A673 (cell line): ENCODE results near the gene FGF5. TPM values are rescaled to one million over a fixed set of nuclear protein-coding genes. Genes with fewer than 3 reads are reported as not detected.

Source experiments
- BruUV-seq: library from RNA; stranded (reverse); fragments of 400-500 nt; replicated peaks from 2 replicates; lab custom pipeline; 2021; lab: Mats Ljungman, UMichigan
- CTCF ChIA-PET: fragments of 300-600 bp; sonication (Branson Sonifier 250); formaldehyde crosslinking; loops from one replicate; lab custom pipeline; 2022; ENCODE audit warnings: antibody characterized with exemption; lab: Charles Lee
- POLR2A ChIA-PET: fragments of 300-600 bp; sonication (Branson Sonifier 250); formaldehyde crosslinking; loops from one replicate; lab custom pipeline; 2022; ENCODE audit warnings: antibody characterized with exemption; ENCODE audit not compliant: low non-redundant PET; lab: Charles Lee
- DNase-seq: peaks from one replicate; pipeline ENCODE4 v3.0.0-alpha.2; 2015; ENCODE audit warnings: low spot score
- H3K27ac ChIP-seq: fragments of 200-600 bp; sonication (generic); 2 replicates; pipeline ENCODE4 v1.5.1; 2016; ENCODE audit warnings: mixed run types, low read depth, mild to moderate bottlenecking, mixed read lengths, antibody characterized with exemption, low read length; ENCODE audit not compliant: poor library complexity, severe bottlenecking
- H3K27me3 ChIP-seq: fragments of 200-600 bp; sonication (generic); replicated peaks from 2 replicates; pipeline ENCODE4 v1.6.1; 2017; ENCODE audit warnings: mixed run types, low read depth, mild to moderate bottlenecking, mixed read lengths, antibody characterized with exemption, low read length; ENCODE audit not compliant: insufficient read depth, poor library complexity
- H3K36me3 ChIP-seq: fragments of 200-600 bp; sonication (generic); 2 replicates; pipeline ENCODE4 v1.6.1; 2016; ENCODE audit warnings: mixed run types, mild to moderate bottlenecking, mixed read lengths, antibody characterized with exemption, low read length; ENCODE audit not compliant: insufficient read depth, poor library complexity, severe bottlenecking
- H3K4me1 ChIP-seq: fragments of 200-600 bp; sonication (generic); 2 replicates; pipeline ENCODE4 v1.6.1; 2017; ENCODE audit warnings: mixed run types, mild to moderate bottlenecking, mixed read lengths, antibody characterized with exemption, low read length; ENCODE audit not compliant: insufficient read depth, poor library complexity, severe bottlenecking
- H3K4me3 ChIP-seq: fragments of 200-600 bp; sonication (generic); 2 replicates; pipeline ENCODE4 v1.5.1; 2016; ENCODE audit warnings: low read depth, mixed run types, mild to moderate bottlenecking, mixed read lengths, low read length; ENCODE audit not compliant: poor library complexity, severe bottlenecking
- H3K9me3 ChIP-seq: fragments of 200-600 bp; sonication (generic); 2 replicates; pipeline ENCODE4 v1.6.1; 2016; ENCODE audit warnings: mixed run types, low read depth, mild to moderate bottlenecking, mixed read lengths, antibody characterized with exemption, low read length; ENCODE audit not compliant: poor library complexity, severe bottlenecking
- CTCF ChIP-seq: fragments of 300-800, 200-600 bp; sonication (generic); conservative IDR thresholded peaks from 2 replicates; pipeline ENCODE4 v1.5.1; 2017; ENCODE audit warnings: low read depth, mild to moderate bottlenecking, antibody characterized with exemption, low read length, moderate library complexity, mixed read lengths
- EZH2 ChIP-seq: fragments of 200-600 bp; sonication (generic); IDR thresholded peaks from 2 replicates; pipeline ENCODE4 v1.6.1; 2017; ENCODE audit warnings: borderline replicate concordance, low read depth, mild to moderate bottlenecking, mixed read lengths, antibody characterized with exemption, low read length; ENCODE audit not compliant: poor library complexity, severe bottlenecking
- intact Hi-C: fragments of 100-400 bp; cut with micrococcal nuclease; formaldehyde crosslinking; loops from one replicate; pipeline ENCODE4 v1.10.0; 2022; ENCODE audit not compliant: unreplicated experiment
- total RNA-seq: library from RNA; stranded (reverse); gene quantifications from 2 replicates; pipeline ENCODE4 v1.2.3, GENCODE V29; 2021

FGF5 gene
- total RNA-seq, 1 experiment from 2014 or later: not detected

- POLR2A ChIA-PET: no interaction called here
- Histone ChIP-seq H3K27me3 (peaks cover 18% of the 10 kb centered on the region), H3K9me3 (no peaks in the 10 kb centered on the region), H3K27ac (no peak overlapping the region), H3K36me3 (no peaks in the 10 kb centered on the region), H3K4me3 (no peak overlapping the region), H3K4me1 (no peaks in the 10 kb centered on the region)
- CTCF ChIA-PET: no interaction called here
- DNase-seq: no peak
- TF ChIP-seq EZH2 (no peak), CTCF (no peak)
- BruUV-seq: no TSS peak
- intact Hi-C loops: no loop called here
Measured at GRCh38 chr4:80255329-80256095, 11.0 kb upstream of the FGF5 start.

GRCh38 chr4:80257851-80258250, 8.6 kb upstream of the FGF5 start:
- intact Hi-C loops: no loop called here
- DNase-seq: no peak
- H3K9me3 ChIP-seq: no peaks in the 10 kb centered on the region
- no peaks in the 10 kb centered on the region for H3K36me3 ChIP-seq
- TF ChIP-seq EZH2 (no peak), CTCF (no peak)
- H3K27ac ChIP-seq: no peak overlapping the region
- H3K4me3 ChIP-seq: no peak overlapping the region
- CTCF ChIA-PET: no interaction called here
- peaks cover 23% of the 10 kb centered on the region for H3K27me3 ChIP-seq
- no peaks in the 10 kb centered on the region for H3K4me1 ChIP-seq
- POLR2A ChIA-PET: no interaction called here
- no TSS peak for BruUV-seq

- Histone ChIP-seq H3K36me3 (no peaks in the 10 kb centered on the region), H3K27ac (no peak overlapping the region), H3K4me1 (no peaks in the 10 kb centered on the region), H3K27me3 (peaks cover 23% of the 10 kb centered on the region), H3K4me3 (no peak overlapping the region), H3K9me3 (no peaks in the 10 kb centered on the region)
- POLR2A ChIA-PET: no interaction called here
- no peak for DNase-seq
- BruUV-seq: no TSS peak
- intact Hi-C loops: no loop called here
- CTCF ChIA-PET: no interaction called here
- TF ChIP-seq CTCF (no peak), EZH2 (no peak)
Measured at GRCh38 chr4:80259012-80259411, 7.5 kb upstream of the FGF5 start.
